ENCODE results near the gene HIGD1A.

- TF ChIP-seq CTCF (IDR thresholded peaks at IDR 0.05 in 4 of 5, conservative IDR thresholded peaks at IDR 0.05 in 1 of 5) = no peak
- TF ChIP-seq POLR2A (IDR thresholded peaks at IDR 0.05) = no peak
These were observed 22.7 kb upstream of the HIGD1A start for GRCh38 chr3:42827023-42827422.

Data from gastrocnemius medialis (tissue), 4 donors.